Upper lobe of right lung (tissue), 1 donor: ENCODE results near the gene MAPKBP1. TPM values are rescaled to one million over a fixed set of nuclear protein-coding genes. Genes with fewer than 3 reads are reported as not detected.
"Not testable (repeated sequence)": the region's sequence is repeated elsewhere in the genome, so short reads cannot be mapped to it uniquely, and the experiment has no call there.

Experiments
- ATAC-seq: fragments of 200-7000 bp; cut with Tn5 transposase; one replicate; pipeline ENCODE4 v1.9.1; 2020; ENCODE audit warnings: mild to moderate bottlenecking, moderate library complexity
- DNase-seq: peaks from one replicate; pipeline ENCODE4 v3.0.0-alpha.2; 2020
- H3K27ac ChIP-seq: fragments of 200-600 bp; one replicate; pipeline ENCODE4 v1.8.0; 2022
- H3K27me3 ChIP-seq: fragments of 200-600 bp; one replicate; pipeline ENCODE4 v1.8.0; 2022; ENCODE audit warnings: mild to moderate bottlenecking
- H3K36me3 ChIP-seq: fragments of 200-600 bp; one replicate; pipeline ENCODE4 v1.8.0; 2022
- H3K4me1 ChIP-seq: fragments of 200-600 bp; one replicate; pipeline ENCODE4 v1.8.0; 2022
- H3K4me3 ChIP-seq: fragments of 200-600 bp; one replicate; pipeline ENCODE4 v1.8.0; 2022; ENCODE audit warnings: mild to moderate bottlenecking
- H3K9me3 ChIP-seq: fragments of 200-600 bp; one replicate; pipeline ENCODE4 v1.8.0; 2022
- CTCF ChIP-seq: fragments of 200-600 bp; IDR thresholded peaks from one replicate; pipeline ENCODE4 v1.8.0; 2022; ENCODE audit warnings: antibody characterized with exemption
- intact Hi-C: fragments of 100-400 bp; cut with DNase I; formaldehyde crosslinking; loops from one replicate; pipeline ENCODE4 v1.11.0; 2022
- long read RNA-seq: library from polyadenylated mRNA; unstranded; transcript quantifications from one replicate; pipeline ENCODE4 v2.0.0, GENCODE V29; 2021
- total RNA-seq: library from RNA; stranded (reverse); fragmentation: NEBNext Ultra II Directional; extraction: Animal tissue kit (Norgen Biotek cat#: 25700); gene quantifications from one replicate; pipeline ENCODE4 v1.2.1, GENCODE V29; 2021
- donor health status: DM: no; HTN: yes; CAD: no; lungs with severe emphysema.

Gene MAPKBP1
- 22.4 TPM for total RNA-seq
- long read RNA-seq, partial matches to known transcripts, result 6 of 13 reads
- long read RNA-seq, other reads (novel, unspliced or antisense), result 7 of 13 reads

GRCh38 chr15:41774062-41774881, at the start of gene MAPKBP1:
MAPKBP1 (plus strand) TSS chr15:41774484; CDS start chr15:41775276, 792 bp downstream.
- TF ChIP-seq CTCF, result peak; percentile 64
- Histone ChIP-seq H3K27me3 (no peaks in the 10 kb centered on the region), H3K27ac (peak within 1 kb of the TSS; percentile 75), H3K4me1 (peaks cover 32% of the 10 kb centered on the region), H3K36me3 (peaks cover 5% of the 10 kb centered on the region), H3K9me3 (no peaks in the 10 kb centered on the region), H3K4me3 (peak within 1 kb of the TSS; percentile 64)
- ATAC-seq (peak; percentile 98), DNase-seq (peak; percentile 99)
- intact Hi-C loops, result loop anchor here (5.0 kb wide), 1 partner anchor 38 kb away; no protein-coding TSS in a partner anchor

DNA sequence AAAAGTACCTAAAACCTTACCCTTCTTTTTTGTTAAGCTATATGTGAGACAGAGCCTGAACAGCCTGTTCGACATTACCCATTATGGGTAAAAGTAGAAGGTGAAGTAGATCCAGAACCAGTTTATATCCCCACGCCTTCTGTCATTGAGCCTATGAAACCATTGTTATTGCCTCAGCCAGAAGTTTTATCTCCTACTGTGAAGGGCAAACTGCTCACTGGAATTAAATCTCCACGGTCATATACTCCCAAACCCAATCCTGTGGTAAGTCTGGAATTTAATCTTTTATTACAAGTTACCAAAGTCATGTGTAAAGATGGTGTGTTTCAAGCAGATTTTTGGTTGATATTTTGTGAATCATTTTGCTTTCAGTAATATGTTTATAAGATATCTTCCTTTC, 47.1 kb upstream of the MAPKBP1 start:
- Histone ChIP-seq H3K36me3 (peaks cover 31% of the 10 kb centered on the region), H3K4me3 (no peak overlapping the region), H3K4me1 (no peaks in the 10 kb centered on the region), H3K27ac (no peak overlapping the region), H3K9me3 (no peaks in the 10 kb centered on the region), H3K27me3 (no peaks in the 10 kb centered on the region)
- ATAC-seq (no peak), DNase-seq (no peak)
- no peak for TF ChIP-seq CTCF
- intact Hi-C loops, result no loop called here

DNA sequence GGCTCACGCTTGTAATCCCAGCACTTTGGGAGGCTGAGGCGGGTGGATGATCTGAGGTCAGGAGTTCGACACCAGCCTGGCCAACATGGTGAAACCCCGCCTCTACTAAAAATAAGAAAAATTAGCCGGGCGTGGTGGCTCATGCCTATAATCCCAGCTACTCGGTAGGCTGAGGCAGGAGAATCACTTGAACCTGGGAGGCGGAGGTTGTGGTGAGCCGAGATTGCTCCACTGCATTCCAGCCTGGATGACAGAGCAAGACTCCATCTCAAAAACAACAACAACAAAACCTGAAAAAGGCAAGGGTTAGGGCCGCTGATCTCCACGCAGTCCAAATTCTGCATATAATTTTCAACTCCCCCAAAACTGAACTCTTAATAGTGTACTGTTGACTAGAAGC, 46.2 kb upstream of the MAPKBP1 start:
- DNase-seq, ATAC-seq, intact Hi-C loops, H3K4me1 ChIP-seq, H3K9me3 ChIP-seq, H3K27ac ChIP-seq, H3K27me3 ChIP-seq, H3K4me3 ChIP-seq: not testable (repeated sequence)
- H3K36me3 ChIP-seq, result peaks cover 31% of the 10 kb centered on the region

GRCh38 chr15:41730543-41730942, 43.7 kb upstream of the MAPKBP1 start:
- TF ChIP-seq CTCF, result no peak
- Histone ChIP-seq H3K4me1 (no peaks in the 10 kb centered on the region), H3K27me3 (no peaks in the 10 kb centered on the region), H3K27ac (no peak overlapping the region), H3K9me3 (no peaks in the 10 kb centered on the region), H3K4me3 (no peak overlapping the region), H3K36me3 (peaks cover 48% of the 10 kb centered on the region)
- ATAC-seq (no peak), DNase-seq (no peak)
- intact Hi-C loops, result no loop called here

DNA sequence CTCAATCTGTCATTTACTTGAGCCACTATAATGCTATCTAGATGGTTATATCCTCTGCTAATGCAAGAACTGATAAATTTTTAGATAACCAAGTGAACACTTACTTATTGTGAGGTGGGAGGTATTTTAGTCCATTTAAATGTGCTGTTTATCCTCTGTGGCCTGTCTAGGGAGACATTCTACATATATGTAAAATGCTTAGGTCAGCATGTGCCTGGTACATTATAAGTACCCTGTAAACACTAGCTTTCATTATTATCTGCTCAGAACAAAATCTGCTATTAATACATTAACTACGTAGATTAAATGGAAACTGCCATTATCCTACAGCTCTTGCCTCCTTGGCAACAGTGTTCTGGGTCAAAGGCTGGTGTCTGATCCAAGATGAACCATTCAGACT, 41.8 kb upstream of the MAPKBP1 start:
- intact Hi-C loops, result no loop called here
- peaks cover 67% of the 10 kb centered on the region for H3K36me3 ChIP-seq
- no peak for ATAC-seq
- H3K4me1 ChIP-seq, result no peaks in the 10 kb centered on the region
- no peak for DNase-seq
- no peaks in the 10 kb centered on the region for H3K27me3 ChIP-seq
- H3K9me3 ChIP-seq, result no peaks in the 10 kb centered on the region
- no peak for TF ChIP-seq CTCF
- no peak overlapping the region for H3K27ac ChIP-seq
- no peak overlapping the region for H3K4me3 ChIP-seq

DNA sequence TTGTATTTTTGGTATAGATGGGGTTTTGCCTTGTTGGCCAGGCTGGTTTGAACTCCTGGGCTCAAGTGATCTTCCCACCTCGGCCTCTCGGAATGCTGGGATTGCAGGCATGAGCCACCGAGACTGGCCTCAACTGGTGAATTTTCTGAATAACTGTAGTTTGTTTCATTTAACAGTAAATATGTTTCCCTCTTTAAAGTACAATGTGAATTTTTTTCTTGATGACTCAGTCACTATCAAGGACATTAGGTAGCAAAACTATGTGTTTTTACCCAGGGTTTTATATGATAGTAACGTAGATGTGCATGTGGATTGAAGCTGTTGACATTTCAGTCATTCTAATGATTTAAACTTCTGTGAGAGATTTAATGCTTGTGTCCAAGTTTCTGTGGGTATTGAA, 40.2 kb upstream of the MAPKBP1 start:
- peaks cover 57% of the 10 kb centered on the region for H3K36me3 ChIP-seq

More for the DNA sequence above, 40.2 kb upstream of the MAPKBP1 start:
- DNase-seq (no peak), ATAC-seq (no peak)
- Histone ChIP-seq H3K9me3 (no peaks in the 10 kb centered on the region), H3K4me3 (no peak overlapping the region), H3K27ac (no peak overlapping the region), H3K27me3 (no peaks in the 10 kb centered on the region), H3K4me1 (no peaks in the 10 kb centered on the region)
- no peak for TF ChIP-seq CTCF
- intact Hi-C loops, result no loop called here
